ENCODE results near the gene CHSY1.

- TF ChIP-seq EZH2 (IDR thresholded peaks at IDR 0.05; ENCODE audit: insufficient read depth, poor library complexity, severe bottlenecking) (no peak), EZH2phosphoT487 (IDR thresholded peaks at IDR 0.05; ENCODE audit: insufficient read depth, low read depth) (no peak)
Measured at GRCh38 chr15:101266034-101266433, 14.2 kb upstream of the CHSY1 start.

All from GM23248 (cell line).